GOT3 (cell line): ENCODE results near the gene NKG7.

ENCODE experiments used
- DNase-seq: peaks from one replicate; lab custom pipeline; 2025; ENCODE audit warnings: mixed read lengths; lab: John Stamatoyannopoulos, UW

The NKG7 gene

GRCh38 chr19:51391073-51391611, 18.7 kb upstream of the NKG7 start:
- DNase-seq = no peak

- no peak for DNase-seq
These were observed 16.7 kb upstream of the NKG7 start for GRCh38 chr19:51389143-51389542.

GRCh38 chr19:51387924-51388389, 15.5 kb upstream of the NKG7 start, which contains the start of gene LIM2:
Gene LIM2, minus strand, starts transcription at chr19:51387974. Its CDS starts 531 bp downstream, at chr19:51387443.
- DNase-seq = no peak

GRCh38 chr19:51386882-51387520, 14.5 kb upstream of the NKG7 start:
- no peak for DNase-seq

- no peak for DNase-seq
These were observed 9.6 kb upstream of the NKG7 start for GRCh38 chr19:51382004-51382403.

GRCh38 chr19:51380379-51380778, 7.9 kb upstream of the NKG7 start:
- no peak for DNase-seq

- DNase-seq = no peak
These were observed 5.0 kb upstream of the NKG7 start for GRCh38 chr19:51377422-51377821.

- DNase-seq = no peak
These were observed 3.2 kb upstream of the NKG7 start for GRCh38 chr19:51375504-51376221.

GRCh38 chr19:51372021-51372648, 319 bp downstream of the NKG7 start:
- no peak for DNase-seq

- no peak for DNase-seq
These were observed 1.2 kb downstream of the NKG7 start for GRCh38 chr19:51371186-51371690.

GRCh38 chr19:51370230-51370629, 2.2 kb downstream of the NKG7 start:
- no peak for DNase-seq

- no peak for DNase-seq
These were observed 3.8 kb downstream of the NKG7 start, which contains the start of gene CLDND2 for GRCh38 chr19:51368366-51369282. Gene CLDND2, minus strand, starts transcription at chr19:51369003. Its CDS starts 426 bp downstream, at chr19:51368577.

GRCh38 chr19:51367565-51368365, 4.7 kb downstream of the NKG7 start:
- DNase-seq = peak; percentile 97

- DNase-seq = no peak
These were observed 5.2 kb downstream of the NKG7 start for GRCh38 chr19:51367255-51367564.

GRCh38 chr19:51366389-51367254, 5.8 kb downstream of the NKG7 start:
- peak; percentile 89 for DNase-seq

- no peak for DNase-seq
These were observed 6.5 kb downstream of the NKG7 start, which contains the start of gene ETFB for GRCh38 chr19:51365965-51366388. Gene ETFB, minus strand, starts transcription at chr19:51366388. Its CDS starts 62 bp downstream, at chr19:51366326.

GRCh38 chr19:51365211-51365964, 7.1 kb downstream of the NKG7 start:
- peak; percentile 11 for DNase-seq

GRCh38 chr19:51364200-51365106, 8.0 kb downstream of the NKG7 start:
- no peak for DNase-seq
